ENCODE data around the gene C16orf74.
A peak's percentile ranks its signal among the peaks of the same experiment; 100 is the strongest.

C16orf74 gene

GRCh38 chr16:85750827-85751697 lies at the start of gene C16orf74:
C16orf74 (minus strand) TSS chr16:85751096; CDS start chr16:85735217, 15,879 bp downstream.
- no peak for DNase-seq

- no peak for DNase-seq
Observed at GRCh38 chr16:85800321-85800669, 49.4 kb upstream of the C16orf74 start.

GRCh38 chr16:85799497-85800320 lies 48.8 kb upstream of the C16orf74 start, which contains the start of the genes COX4I1 and EMC8:
COX4I1 (plus strand) TSS chr16:85799695; CDS start chr16:85801206, 1,511 bp downstream.
EMC8 (minus strand) TSS chr16:85799544; CDS start chr16:85799295, 249 bp downstream.
- DNase-seq: peak; percentile 80

- DNase-seq: no peak
Observed at GRCh38 chr16:85798901-85799496, 48.1 kb upstream of the C16orf74 start.

GRCh38 chr16:85798283-85798776 lies 47.4 kb upstream of the C16orf74 start:
- DNase-seq: no peak

- no peak for DNase-seq
Observed at GRCh38 chr16:85796599-85796998, 45.7 kb upstream of the C16orf74 start.

GRCh38 chr16:85796152-85796551 lies 45.3 kb upstream of the C16orf74 start:
- DNase-seq: no peak

- DNase-seq: no peak
Observed at GRCh38 chr16:85794696-85795095, 43.8 kb upstream of the C16orf74 start.

GRCh38 chr16:85793662-85794298 lies 42.9 kb upstream of the C16orf74 start:
- DNase-seq: no peak

GRCh38 chr16:85789773-85790172 lies 38.9 kb upstream of the C16orf74 start:
- no peak for DNase-seq

GRCh38 chr16:85788819-85789218 lies 37.9 kb upstream of the C16orf74 start:
- DNase-seq: no peak

- no peak for DNase-seq
Observed at GRCh38 chr16:85785927-85786326, 35.0 kb upstream of the C16orf74 start.

- DNase-seq: no peak
Observed at GRCh38 chr16:85784813-85785212, 33.9 kb upstream of the C16orf74 start.

GRCh38 chr16:85783441-85783840 lies 32.5 kb upstream of the C16orf74 start:
- DNase-seq: no peak

- DNase-seq: no peak
Observed at GRCh38 chr16:85782451-85782850, 31.6 kb upstream of the C16orf74 start.

GRCh38 chr16:85781695-85782370 lies 30.9 kb upstream of the C16orf74 start:
- DNase-seq: no peak

- no peak for DNase-seq
Observed at GRCh38 chr16:85781156-85781555, 30.3 kb upstream of the C16orf74 start.

- no peak for DNase-seq
Observed at GRCh38 chr16:85780281-85780680, 29.4 kb upstream of the C16orf74 start.

GRCh38 chr16:85778873-85779272 lies 28.0 kb upstream of the C16orf74 start:
- no peak for DNase-seq

GRCh38 chr16:85777583-85778310 lies 26.9 kb upstream of the C16orf74 start:
- DNase-seq: no peak

GRCh38 chr16:85774811-85775210 lies 23.9 kb upstream of the C16orf74 start:
- no peak for DNase-seq
